K562 (cell line): ENCODE results near the gene GUK1. TPM values are rescaled to one million over a fixed set of nuclear protein-coding genes. Genes with fewer than 3 reads are reported as not detected.

Source experiments
- DPF2 ChIP-seq: fragments of 450-650 bp; IDR thresholded peaks from 2 replicates; pipeline ENCODE4 v1.6.1; 2016
- HNRNPK ChIP-seq: fragments of 200-400 bp; formaldehyde crosslinking; IDR thresholded peaks from one replicate; pipeline ENCODE4 v1.6.1; 2018; ENCODE audit warnings: mild to moderate bottlenecking, low read depth, low read length; ENCODE audit not compliant: poor library complexity, severe bottlenecking
- LEF1 ChIP-seq: fragments of 450-650 bp; IDR thresholded peaks from 2 replicates; pipeline ENCODE4 v1.6.1; 2016; ENCODE audit warnings: mild to moderate bottlenecking
- MAX ChIP-seq: sonication (generic); formaldehyde crosslinking; IDR thresholded peaks from 2 replicates; pipeline ENCODE4 v1.9.0; 2022; ENCODE audit warnings: mild to moderate bottlenecking, missing genetic modification reagents
- MTA3 ChIP-seq: fragments of 450-650 bp; formaldehyde crosslinking; IDR thresholded peaks from 2 replicates; pipeline ENCODE4 v1.6.1; 2017; ENCODE audit warnings: mild to moderate bottlenecking, borderline replicate concordance
- RBM22 ChIP-seq: fragments of 200-400 bp; formaldehyde crosslinking; IDR thresholded peaks from 2 replicates; pipeline ENCODE4 v1.6.1; 2018; ENCODE audit warnings: low read length, low read depth; ENCODE audit not compliant: poor library complexity, severe bottlenecking
- SAFB ChIP-seq: fragments of 200-400 bp; formaldehyde crosslinking; IDR thresholded peaks from 2 replicates; pipeline ENCODE4 v1.6.1; 2017; ENCODE audit warnings: low read depth, low read length, borderline replicate concordance
- SRSF3 ChIP-seq: fragments of 200-400 bp; formaldehyde crosslinking; IDR thresholded peaks from 2 replicates; pipeline ENCODE4 v1.6.1; 2016; ENCODE audit warnings: mild to moderate bottlenecking, low read length, moderate library complexity; ENCODE audit not compliant: insufficient read depth
- TSHZ1 ChIP-seq: fragments of 250-450 bp; sonication (Bioruptor Pico); IDR thresholded peaks from 2 replicates; pipeline ENCODE4 v1.4.0; 2020; ENCODE audit warnings: mild to moderate bottlenecking, moderate library complexity
- U2AF2 ChIP-seq: fragments of 200-400 bp; formaldehyde crosslinking; optimal IDR thresholded peaks from 2 replicates; pipeline ENCODE3; 2017; ENCODE audit warnings: low read depth, mild to moderate bottlenecking, low read length
- ZBTB9 ChIP-seq: fragments of 450-650 bp; formaldehyde crosslinking; IDR thresholded peaks from 2 replicates; pipeline ENCODE4 v1.4.0; 2020; ENCODE audit warnings: mild to moderate bottlenecking, moderate library complexity
- polyA plus RNA-seq, 8 experiments: library from polyadenylated mRNA; depleted of rRNA in 4 of 8; stranded (reverse) in 5 of 8; unstranded in 3 of 8; fragments of >200 nt; fragmentation: Nextera tagmentation in 2 of 8; fragmentation: Illumina TruSeq in 1 of 8; extraction: Ambion mirVana in 2 of 8; extraction: Trizol in 1 of 8; gene quantifications; 2 replicates each; pipeline versions ENCODE4 v1.2.1 to v1.2.3, GENCODE V29; 2011 to 2014; ENCODE audit warnings: inconsistent platforms in 1 of 8, missing spikeins in 1 of 8
- total RNA-seq, 7 experiments: library from RNA; depleted of rRNA in 6 of 7; stranded (reverse); fragments of >200 nt in 6 of 7; fragmentation: Illumina TruSeq in 2 of 7; extraction: Trizol in 2 of 7; gene quantifications; 2 replicates each; pipeline versions ENCODE4 v1.2.1 to v1.2.3, GENCODE V29; 2011 to 2021; ENCODE audit warnings: low replicate concordance in 1 of 7
- TF ChIP-seq, protein P1 (sequence below), 2 experiments: fragments of 150-350 bp in 1 of 2; IDR thresholded peaks; 2 replicates each; pipeline ENCODE4 v1.6.1; 2012 to 2016; ENCODE audit warnings: low read depth in 2 of 2, low read length in 2 of 2, mild to moderate bottlenecking in 1 of 2, moderate library complexity in 1 of 2
- TF ChIP-seq, protein P2 (sequence below): fragments of 450-650 bp; formaldehyde crosslinking; IDR thresholded peaks from 2 replicates; pipeline ENCODE4 v1.4.0; 2022; ENCODE audit warnings: missing genetic modification characterization

The GUK1 gene
- total and polyA plus RNA-seq, 9 of the 15 experiments (the other 6 are each of a cell fraction or from before 2014, with no cell fraction given): 7.0 to 331 (median 132) TPM

DNA sequence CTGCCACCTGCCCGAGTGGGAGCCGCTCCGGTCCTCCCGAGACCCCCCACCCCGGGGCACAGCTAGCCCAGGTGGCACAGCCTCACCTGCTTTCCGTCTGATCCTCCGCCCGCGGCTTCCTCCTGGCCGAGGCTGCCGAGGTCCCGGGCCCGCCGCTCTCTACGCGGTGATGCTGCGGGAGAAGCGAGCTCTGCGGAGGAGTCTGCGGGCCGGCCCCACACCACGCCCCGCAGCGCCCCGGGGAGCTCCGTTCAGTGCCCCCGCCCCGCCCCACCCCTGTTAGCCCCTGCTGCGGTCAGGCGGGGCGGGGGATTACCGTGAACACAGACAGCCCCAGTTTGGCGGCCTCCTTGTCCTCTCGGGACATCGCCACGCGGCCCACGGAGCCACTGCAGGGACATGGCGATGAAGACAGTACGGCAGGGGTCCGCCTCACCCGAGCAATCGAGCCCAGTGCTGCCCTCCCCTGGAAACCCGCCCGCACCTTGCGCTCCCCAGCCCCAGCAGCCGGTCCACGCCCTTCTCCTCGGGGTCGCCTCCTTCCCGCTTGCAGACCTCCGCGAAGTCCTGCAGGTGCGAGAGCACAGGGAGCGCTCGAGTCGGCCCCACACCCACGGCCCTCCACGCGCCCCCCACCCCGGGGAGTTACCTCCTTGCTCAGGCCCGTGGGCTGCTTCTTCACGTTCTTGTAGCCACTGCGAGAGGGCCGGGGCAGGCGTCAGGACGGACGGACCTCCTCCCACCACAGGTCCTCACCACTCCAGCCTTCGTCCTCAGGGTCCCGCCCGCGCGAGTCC lies 37.9 kb upstream of the GUK1 start (continued):
- TF ChIP-seq, protein P1, sequence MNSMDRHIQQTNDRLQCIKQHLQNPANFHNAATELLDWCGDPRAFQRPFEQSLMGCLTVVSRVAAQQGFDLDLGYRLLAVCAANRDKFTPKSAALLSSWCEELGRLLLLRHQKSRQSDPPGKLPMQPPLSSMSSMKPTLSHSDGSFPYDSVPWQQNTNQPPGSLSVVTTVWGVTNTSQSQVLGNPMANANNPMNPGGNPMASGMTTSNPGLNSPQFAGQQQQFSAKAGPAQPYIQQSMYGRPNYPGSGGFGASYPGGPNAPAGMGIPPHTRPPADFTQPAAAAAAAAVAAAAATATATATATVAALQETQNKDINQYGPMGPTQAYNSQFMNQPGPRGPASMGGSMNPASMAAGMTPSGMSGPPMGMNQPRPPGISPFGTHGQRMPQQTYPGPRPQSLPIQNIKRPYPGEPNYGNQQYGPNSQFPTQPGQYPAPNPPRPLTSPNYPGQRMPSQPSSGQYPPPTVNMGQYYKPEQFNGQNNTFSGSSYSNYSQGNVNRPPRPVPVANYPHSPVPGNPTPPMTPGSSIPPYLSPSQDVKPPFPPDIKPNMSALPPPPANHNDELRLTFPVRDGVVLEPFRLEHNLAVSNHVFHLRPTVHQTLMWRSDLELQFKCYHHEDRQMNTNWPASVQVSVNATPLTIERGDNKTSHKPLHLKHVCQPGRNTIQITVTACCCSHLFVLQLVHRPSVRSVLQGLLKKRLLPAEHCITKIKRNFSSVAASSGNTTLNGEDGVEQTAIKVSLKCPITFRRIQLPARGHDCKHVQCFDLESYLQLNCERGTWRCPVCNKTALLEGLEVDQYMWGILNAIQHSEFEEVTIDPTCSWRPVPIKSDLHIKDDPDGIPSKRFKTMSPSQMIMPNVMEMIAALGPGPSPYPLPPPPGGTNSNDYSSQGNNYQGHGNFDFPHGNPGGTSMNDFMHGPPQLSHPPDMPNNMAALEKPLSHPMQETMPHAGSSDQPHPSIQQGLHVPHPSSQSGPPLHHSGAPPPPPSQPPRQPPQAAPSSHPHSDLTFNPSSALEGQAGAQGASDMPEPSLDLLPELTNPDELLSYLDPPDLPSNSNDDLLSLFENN (IDR thresholded peaks at IDR 0.05; ENCODE audit: low read depth in 2 of 2, low read length in 2 of 2): 0 out of 4 replicates have a peak, but pooled peaks of 1 of the 2 experiments have one; percentile 11
- TF ChIP-seq, protein P2, sequence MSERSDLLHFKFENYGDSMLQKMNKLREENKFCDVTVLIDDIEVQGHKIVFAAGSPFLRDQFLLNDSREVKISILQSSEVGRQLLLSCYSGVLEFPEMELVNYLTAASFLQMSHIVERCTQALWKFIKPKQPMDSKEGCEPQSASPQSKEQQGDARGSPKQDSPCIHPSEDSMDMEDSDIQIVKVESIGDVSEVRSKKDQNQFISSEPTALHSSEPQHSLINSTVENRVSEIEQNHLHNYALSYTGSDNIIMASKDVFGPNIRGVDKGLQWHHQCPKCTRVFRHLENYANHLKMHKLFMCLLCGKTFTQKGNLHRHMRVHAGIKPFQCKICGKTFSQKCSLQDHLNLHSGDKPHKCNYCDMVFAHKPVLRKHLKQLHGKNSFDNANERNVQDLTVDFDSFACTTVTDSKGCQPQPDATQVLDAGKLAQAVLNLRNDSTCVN (CRISPR knock-in tag): no peak
- TF ChIP-seq TSHZ1 (CRISPR knock-in tag) (no peak), HNRNPK (no peak), MTA3 (0 out of 2 replicates have a peak, but pooled peaks have one; percentile 17), MAX (CRISPR knock-in tag) (peak; percentile 54), RBM22 (no peak), LEF1 (no peak), SRSF3 (no peak), DPF2 (no peak), SAFB (peak; percentile 78; the same call in 1 of the 2 replicates), ZBTB9 (CRISPR knock-in tag) (0 out of 2 replicates have a peak, but pooled peaks have one; percentile 61), U2AF2 (no peak)
